ENCODE data around the gene SLC8A3.

GRCh38 chr14:70059545-70059944, 129.2 kb downstream of the SLC8A3 start:
- no peak for TF ChIP-seq CTCF (IDR thresholded peaks at IDR 0.05)
- TF ChIP-seq POLR2A (IDR thresholded peaks at IDR 0.05) = no peak
